GM18873 (cell line): ENCODE results near the gene SLX9.

ENCODE experiments used
- ATAC-seq: cut with Tn5 transposase; IDR thresholded peaks from one replicate; pipeline ENCODE4 v1.9.1; 2021; ENCODE audit warnings: mild to moderate bottlenecking, moderate library complexity, moderate number of reproducible peaks; ENCODE audit not compliant: unreplicated experiment, low FRiP score

SLX9 gene

GRCh38 chr21:44957047-44957831, 17.4 kb downstream of the SLX9 start:
- ATAC-seq, result no peak

DNA sequence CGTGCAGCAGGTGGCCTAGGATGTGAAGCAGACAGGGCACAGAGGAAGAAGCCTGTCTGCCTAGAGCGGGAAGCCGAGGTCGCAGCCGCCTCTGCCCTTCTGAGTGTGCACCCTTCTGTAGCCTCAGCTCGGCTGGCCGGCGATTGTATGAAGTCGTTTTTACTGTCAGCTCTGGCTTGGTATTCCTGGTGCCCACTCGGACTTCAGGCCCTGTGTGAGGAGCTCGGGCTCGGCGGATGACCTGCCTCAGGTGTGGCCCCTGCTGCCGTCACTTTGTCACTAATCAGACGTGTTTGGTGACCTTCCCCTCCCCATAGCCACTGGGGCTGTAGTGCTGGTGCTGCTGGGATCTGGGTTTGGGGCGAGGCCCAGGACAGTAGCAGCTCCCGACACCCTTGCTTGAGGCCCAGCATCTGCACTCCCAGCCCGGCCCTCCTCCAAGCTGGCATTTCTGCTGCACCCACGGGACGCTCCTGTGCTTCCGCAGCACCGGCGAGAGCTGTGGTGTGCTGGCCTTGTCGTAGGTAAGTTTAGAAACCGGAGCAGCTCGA, 18.1 kb downstream of the SLX9 start:
- no peak for ATAC-seq

DNA sequence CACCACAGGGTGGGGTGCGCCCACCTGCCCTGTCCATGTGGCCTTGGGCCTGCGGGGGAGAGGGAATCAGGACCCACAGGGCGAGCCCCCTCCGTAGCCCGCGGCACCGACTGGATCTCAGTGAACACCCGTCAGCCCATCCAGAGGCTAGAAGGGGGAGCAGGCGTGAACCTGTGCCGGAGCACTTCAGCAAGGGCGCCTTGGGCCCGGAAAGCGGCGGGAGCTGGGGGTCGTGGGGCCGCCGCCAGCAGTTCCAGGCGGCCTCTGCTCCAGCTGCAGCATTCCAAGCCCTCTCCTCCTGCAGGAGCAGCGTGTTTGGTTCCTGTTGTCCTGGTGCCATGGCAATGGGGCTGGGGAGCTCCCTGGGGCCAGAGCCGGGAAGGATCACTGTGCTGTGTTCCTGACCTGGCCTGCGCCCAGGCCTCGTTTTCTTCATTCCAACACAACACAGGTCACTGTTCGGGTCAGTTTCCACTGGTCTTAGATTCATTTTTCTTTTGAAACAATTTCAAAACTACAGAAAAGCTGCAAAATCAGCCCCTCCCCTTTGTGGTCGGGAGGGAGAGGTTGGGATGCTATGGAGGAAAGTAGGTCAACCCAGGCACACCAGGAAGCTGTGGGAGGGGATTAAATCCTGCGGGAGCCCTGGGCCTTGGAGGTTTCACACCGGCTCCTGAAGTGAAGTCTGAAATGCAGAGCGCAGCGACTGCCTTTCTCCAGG, 18.8 kb downstream of the SLX9 start:
- ATAC-seq, result no peak

- no peak for ATAC-seq
Measured at GRCh38 chr21:44959376-44960091, 19.7 kb downstream of the SLX9 start.

- no peak for ATAC-seq
Measured at GRCh38 chr21:44960141-44961092, 20.6 kb downstream of the SLX9 start.

DNA sequence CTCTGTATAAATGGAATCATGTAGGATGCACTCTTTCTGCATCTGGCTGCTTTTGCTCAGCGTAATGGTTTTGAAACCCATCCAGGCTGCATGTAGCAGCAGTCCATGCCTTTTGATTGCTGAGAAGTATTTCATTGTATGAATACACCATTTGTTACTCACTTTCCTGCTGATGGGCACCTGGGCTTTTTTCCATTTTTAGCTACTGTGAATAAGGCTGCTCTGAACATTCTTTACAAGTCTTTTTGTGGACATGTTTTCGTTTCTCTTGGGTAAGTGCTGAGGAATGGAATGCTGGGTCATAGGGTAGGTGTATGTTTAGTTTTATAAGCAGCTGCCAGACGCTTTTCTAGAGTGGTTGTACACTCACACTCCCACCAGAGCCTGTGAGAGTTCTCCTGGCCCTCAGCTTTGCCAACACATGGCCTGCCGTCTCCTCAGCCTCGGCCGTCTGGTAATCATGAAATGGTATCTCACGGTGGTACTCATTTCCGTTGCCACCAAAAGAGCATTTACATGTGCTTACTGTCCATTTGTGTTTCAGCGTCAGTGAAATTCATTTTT, 22.7 kb downstream of the SLX9 start:
- ATAC-seq, result no peak

DNA sequence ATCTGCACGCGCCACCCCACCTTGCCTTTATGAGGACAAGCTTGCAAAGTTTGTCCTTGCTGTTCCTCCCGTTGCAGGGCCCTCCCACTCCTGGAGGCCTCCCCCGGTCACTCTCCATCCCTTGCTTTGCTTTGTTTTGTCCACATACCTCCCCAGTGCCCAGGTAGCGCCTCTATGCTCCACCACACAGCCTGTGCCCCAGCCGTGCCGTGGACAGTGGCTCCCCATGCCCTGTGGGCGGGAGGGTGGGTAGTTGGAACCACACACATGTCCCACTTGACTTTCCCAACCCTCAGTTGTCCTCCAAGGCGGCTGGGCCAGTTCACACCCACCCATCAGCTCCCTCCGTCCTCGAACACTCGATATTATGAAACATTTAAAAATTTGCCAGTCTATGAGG, 24.6 kb downstream of the SLX9 start:
- ATAC-seq, result no peak

DNA sequence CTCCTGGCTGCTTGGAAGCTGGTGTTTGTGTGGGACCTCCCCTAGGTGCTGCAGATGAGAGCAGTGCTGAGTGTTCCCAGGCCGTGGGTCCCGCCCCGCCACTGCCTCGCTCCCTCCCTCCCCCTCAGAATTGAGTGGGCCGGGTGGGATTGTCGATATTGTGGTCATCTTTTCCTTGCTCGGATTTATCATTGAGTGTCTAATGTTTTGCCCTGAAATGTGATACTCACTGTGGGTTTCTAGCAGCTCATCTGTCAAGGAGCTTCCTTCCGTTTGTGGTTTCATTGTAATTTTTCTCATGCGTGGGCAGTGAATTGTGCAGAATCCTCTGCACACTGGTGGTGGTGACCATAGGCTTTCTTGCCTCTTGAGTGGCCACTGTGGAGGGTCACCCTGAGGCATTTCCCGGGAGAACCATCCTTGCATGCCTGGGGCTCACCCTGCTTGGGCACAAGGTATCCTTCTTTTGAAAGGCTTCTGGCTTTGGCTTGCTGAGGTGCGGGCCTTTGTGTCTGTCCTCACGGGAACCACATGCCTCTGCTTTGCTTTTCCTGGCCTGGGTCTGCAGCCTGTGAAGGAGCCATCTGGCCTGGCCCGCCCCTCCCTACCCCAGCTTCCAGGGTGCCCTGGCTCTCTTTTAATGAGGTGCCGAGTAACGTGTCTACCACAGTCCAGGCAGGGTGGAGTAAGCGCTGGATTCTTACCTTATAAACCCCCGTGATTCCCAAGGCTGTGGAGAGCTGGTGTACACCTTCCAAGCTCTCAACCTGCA, 25.6 kb downstream of the SLX9 start:
- ATAC-seq, result no peak

DNA sequence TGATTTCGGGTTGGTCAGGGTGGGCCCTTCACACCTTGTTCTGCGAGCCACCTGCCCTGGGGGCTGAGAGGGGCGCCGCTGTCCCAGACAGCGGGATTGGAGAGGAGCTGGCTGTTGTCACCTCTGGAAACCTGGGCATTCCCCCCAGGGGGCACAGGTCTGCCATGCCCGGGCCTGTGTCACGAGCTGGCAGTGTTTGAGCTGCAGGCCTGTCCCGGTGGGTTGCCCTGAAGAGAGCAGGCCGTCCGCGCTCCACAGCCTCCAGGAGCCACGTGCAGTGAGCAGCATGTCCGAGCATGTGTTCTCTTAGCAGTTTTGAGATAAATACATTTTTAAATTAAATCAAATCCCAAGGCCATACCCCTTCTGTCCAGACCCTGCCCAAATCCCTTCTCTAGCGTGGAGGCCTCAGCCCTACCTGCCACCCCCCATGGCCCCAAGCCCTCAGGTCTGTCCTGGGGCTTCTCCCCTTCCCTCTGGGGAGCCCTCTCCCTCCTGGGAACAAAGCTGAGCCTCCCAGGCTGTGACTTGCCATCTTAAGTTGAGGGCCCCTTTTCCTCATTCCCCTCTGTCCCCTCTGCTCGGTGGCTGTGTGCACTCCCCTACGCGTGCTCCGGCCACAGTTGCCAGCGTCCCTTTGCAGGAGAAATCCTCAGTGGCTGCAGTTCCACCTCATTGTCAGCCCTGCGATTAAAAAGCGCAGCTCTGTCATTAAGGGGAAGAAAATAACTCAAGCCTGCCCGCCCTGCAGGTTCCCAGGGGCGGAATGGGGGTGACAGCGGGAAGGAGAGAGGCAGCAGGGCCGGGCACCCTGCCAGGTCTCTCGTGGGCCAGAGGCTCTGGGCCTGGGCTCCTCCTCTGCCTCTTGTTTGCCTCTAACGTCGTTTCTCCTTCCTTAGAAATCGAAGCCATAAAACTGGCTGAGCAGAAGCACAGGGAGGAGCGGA, 26.6 kb downstream of the SLX9 start:
- no peak for ATAC-seq

DNA sequence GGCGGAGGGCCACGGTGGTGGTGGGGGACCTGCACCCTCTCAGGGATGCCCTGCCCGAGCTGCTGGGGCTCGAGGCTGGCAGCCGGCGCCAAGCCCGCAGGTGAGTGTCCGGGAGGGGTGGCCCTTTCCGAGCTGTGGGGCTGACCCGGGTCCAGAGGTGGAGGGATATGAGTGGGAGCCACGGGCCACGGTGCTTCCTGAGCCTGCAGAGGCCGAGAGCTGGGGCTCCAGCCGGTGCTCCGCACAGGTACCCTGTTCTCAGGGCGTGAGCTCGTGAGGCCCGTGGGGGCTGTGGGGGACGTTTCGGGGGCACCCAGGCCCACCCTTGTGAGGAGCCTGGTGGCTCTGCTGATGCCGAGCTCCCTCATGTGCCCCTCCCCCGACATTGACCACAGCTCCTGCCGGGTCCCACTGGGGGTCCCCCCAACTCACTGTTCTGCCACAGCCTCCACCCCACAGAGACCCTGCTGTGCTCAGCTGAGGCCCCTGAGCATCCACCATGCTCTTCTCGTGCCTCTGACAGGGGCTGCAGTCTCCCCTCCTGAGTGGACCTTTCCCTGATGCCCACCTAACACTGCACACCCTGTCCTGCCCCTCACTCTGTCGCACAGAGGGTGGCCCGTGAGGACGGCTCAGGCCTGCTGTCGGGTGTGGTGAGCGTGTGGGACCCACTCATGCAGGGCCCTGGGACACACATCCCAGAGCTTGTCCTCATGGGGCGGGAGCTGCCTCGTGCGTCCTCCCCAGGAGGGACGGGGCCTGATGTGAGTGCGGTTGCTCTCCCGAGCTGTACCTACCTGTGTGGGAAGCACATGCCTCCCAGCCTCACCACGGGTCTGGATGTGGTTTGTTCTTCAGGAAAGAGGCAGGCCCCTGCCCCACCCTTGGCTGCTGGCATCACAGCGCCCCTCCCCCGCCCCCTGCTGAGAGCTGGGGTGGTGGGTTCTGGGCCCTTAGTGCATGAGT, 27.5 kb downstream of the SLX9 start:
- no peak for ATAC-seq

DNA sequence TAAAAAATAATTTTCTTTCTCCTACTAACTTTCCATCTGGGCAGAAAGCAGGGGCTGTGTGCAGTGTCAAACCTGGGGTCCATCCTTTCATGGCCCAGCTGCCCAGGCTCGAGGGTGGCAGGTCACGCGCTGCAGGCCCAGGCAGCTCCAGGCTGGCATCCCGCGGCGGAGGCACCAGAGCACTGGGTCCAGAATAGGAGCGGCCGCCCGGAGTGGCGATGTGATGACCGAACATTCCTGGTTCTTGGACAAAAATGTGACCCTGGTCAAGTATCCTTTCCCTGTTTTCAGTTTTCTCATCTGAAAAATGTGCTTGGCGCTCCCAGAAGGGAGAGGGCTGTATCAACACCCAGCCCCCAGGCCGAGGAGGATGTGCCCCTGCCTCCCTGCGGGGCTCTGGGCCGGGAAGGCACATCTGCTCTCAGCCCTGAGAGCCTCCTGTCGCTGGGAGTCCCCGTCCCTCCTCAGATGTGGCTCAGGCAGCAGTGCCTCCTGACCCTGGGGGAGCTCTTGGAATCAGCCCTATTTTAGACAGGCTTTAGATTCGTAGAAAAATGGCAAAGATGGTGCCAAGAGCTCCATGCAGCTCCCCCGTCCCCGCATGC, 29.3 kb downstream of the SLX9 start:
- no peak for ATAC-seq

- ATAC-seq, result no peak
Measured at GRCh38 chr21:44969931-44970755, 30.3 kb downstream of the SLX9 start.

GRCh38 chr21:44970766-44971671, 31.2 kb downstream of the SLX9 start:
- ATAC-seq, result no peak

DNA sequence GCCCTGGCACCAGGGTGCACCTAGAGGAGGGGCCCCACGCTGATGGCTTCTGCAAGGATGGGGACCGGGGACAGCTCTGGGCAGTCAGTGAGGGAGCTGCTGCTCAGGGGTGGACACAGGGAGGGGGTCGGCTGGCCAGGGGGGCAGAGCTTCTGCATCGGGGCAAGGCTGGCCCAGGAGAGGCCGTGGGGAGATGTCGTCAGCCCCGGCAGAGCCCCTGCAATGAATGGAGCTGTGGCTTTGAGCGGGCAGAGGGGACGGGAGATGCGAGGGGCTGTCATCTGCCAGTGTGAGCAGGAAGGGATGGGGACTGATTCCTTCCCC, 31.8 kb downstream of the SLX9 start:
- no peak for ATAC-seq
